HG03354 (cell line): ENCODE measurements around the gene STX3.
A peak's percentile ranks its signal among the peaks of the same experiment; 100 is the strongest.
"Not testable (repeated sequence)": the region's sequence is repeated elsewhere in the genome, so short reads cannot be mapped to it uniquely, and the experiment has no call there.

Experiments
- ATAC-seq: cut with Tn5 transposase; IDR thresholded peaks from one replicate; pipeline ENCODE4 v1.9.1; 2021; ENCODE audit warnings: mild to moderate bottlenecking; ENCODE audit not compliant: unreplicated experiment, poor library complexity, severe bottlenecking

STX3 gene

DNA sequence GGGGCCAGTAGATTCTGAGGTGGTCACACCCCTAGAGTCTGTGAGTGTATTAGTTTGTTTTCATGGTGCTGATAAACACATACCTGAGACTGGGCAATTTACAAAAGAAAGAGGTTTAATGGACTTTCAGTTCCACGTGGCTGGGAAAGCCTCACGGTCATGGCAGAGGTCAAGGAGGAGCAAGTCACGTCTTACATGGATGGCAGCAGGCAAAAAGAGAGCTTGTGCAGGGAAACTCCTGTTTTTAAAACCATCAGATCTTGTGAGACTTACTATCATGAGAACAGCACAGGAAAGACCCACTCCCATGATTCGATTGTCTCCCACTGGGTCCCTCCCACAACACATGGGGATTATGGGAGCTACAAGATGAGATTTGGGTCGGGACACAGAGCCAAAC lies 29.3 kb downstream of the STX3 start:
- not testable (repeated sequence) for ATAC-seq

DNA sequence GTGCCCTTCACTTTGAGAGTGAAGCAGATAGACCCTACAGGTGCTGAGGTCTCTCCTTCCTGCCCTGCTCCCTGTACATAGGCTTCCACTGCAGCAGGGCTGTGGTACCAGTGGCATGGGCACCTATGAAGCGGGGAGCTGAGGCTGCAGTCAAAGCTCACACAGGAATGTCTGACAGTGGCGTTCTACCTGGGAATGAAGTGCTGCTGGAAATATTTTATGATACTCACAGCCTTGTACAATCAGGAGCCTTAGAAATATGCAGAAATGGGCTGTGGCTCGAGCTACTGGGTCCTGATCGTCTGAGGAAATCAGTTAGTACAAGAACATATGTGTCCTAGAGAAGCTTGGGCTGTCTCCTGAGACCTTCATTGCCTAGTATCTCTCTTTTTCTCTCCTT lies 30.6 kb downstream of the STX3 start:
- ATAC-seq, result no peak

DNA sequence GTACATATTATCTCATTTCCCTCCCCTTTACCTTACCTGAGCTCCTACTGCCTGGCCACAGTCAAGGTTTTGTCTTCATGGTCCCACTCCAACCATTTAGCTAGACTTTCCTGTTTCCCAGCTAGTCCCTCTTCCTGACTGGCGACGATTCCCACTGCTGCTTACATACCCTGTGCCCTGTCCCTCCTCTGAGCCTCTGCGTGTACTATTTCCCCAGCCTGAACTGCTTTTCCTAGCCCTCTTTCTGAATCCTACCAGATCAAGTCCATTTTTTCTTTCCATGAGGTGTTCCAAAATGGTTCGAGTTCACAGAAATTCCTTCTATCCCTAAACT lies 32.0 kb downstream of the STX3 start:
- no peak for ATAC-seq

DNA sequence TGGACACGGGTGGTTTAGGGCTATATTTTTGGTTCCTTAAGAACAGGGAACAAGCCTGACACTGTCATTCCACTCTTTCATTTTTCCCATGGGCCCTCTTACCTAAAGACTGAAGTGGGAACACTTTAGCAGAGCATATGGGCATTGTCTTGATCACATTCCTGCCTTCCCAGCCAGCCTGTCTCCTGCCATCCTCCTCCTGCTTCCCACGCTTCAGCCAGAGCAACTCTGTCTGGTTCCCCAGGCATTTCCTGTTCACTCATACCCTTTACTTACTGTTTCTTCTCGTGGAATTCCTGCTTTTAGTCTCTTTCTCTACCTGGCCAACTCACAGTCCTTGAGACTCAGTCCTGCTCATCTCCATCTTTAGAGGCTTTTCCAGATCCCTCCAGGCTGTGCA lies 32.6 kb downstream of the STX3 start:
- ATAC-seq, result no peak

DNA sequence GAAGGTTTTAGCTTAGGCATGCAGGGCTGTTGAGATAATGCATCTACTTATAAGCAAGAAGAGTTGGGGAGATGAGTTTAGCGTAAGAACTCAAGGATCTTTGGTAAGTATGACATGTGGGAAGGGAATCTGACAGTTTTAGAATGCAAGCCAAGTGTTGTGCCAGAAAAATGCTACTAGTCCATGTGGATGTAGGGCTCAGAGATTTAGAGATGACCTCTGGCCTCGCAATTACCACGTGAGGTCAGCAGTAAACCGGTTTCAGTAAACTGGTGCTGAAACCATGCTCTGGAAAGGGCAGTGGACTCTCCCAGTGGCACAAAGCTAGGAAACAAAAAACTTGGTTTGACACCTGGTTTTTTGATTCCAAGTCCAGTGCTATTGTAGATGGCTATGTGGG lies 36.5 kb downstream of the STX3 start:
- no peak for ATAC-seq

DNA sequence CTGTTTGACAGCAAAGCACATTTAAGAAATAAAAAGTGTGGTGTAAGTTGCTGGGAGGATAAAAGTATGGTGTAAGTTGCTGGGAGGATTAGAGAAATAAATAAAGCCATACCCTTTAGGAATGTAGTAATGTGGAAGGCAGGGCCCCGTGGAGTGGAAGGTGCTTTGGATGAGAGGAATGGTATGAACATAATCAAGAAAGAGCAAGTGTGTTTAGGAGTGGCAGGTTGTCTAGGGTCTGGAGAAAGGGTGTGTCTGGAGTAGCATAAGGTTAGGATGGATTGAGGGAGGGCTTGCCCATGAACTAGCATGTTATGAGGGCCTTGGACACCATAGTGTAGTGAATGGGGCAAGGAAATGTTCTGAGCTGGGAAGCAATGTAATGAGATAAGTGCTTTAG lies 37.3 kb downstream of the STX3 start:
- ATAC-seq, result no peak

DNA sequence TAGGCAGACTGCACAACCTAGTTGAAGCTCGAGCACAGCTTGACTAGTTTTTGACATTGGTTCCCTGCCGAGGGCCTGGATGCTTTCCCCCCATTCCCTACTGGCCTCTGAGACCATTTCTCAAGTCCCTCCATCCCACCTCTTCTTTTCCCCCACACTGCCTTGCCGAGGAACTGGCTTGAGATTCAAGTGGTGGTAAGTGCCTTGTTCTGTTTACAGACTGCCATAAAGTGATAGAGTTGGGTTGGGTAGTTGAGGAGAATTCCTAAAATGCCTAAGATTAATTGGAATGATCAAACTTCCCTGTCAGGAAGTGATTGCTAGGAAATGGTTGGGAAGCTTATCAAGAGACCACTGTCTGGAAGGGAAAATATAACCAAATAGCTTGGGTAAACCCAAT lies 39.2 kb downstream of the STX3 start:
- ATAC-seq, result no peak

DNA sequence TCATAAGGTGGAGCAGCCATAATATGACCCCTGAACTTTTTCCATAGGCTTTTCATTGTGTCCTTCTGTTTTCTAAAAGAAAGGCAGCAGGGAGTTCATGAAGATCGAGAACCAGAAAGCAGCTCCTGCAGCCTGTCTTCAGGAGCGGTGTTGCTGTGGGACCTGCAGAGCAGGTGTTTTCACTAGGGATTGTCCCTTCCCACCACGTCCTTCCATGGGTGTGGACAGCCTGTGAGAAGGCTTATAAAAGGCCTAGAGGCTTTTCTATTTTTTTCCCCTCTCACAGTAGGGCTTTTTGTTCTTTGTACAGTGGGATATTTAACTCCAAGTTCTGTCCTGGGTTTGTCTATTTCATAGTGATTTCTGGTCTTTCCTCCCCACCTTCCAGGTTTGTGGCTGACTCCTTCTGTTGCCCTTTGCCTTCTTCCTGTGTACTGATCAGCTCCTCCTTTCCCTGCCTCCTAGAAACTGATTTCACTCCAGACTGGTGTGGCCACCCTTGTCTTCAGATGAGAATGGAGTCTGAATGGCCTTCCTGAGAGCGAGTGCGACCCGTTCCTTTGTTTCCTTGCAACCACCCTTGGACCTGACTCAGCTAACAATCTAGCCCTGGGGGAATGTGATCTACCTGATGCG lies 45.3 kb downstream of the STX3 start:
- no peak for ATAC-seq

DNA sequence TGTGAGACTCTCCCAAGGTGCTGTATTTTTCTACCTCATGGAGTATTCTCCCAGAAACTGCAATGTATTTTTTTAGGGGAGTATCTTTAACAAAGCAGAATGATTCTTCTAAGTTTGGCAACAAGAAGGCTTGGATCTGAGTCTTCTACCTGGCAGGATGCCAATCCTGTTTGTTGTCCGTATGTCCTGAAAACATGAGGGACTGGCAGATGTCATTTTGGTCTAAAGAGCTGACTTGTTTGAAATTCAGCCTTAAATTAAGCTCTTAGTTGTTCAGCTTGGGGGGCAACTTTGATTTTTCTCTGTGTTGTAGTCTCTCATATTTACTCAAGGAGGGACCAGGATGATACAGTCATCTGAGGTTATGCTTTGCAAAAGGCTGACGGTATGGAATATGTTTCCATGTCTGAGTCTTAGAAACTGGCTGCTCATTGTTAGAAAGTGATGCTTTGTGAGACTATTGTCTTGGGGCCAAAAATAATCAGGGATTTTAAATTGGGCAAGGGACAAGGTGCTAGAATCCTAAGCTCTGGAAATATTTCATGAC lies 46.1 kb downstream of the STX3 start:
- no peak for ATAC-seq

DNA sequence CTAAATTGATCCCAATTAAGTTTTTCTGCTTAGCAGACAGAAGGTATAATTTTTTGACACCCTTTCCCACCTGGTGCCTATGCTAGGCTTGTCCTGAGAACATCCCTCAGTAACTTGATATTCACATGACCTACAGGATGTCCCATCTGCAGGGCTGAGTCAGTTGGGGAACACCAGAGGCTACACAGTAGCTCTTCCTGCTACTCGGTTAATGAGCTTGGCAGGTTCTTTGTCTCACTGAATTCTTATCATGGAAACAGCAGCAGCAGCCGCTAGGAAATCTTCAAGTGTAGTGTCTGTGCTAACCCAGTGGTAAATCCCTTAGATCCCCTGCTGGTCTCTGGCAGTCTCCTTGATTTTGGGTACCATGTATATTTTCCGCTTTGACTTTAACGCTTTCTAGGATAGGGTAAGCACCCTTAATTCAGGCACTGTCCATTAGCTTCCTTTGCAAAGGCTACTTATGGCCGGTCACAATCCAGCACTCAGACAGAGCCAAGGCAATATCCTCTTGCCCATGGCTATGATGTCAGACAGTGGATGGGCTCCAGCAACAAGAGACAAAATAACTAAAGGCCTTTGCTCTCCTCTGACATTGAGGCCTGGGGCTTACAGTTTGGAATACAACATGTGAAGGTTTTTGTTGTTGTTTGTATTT lies 46.9 kb downstream of the STX3 start:
- peak; percentile 33 for ATAC-seq

DNA sequence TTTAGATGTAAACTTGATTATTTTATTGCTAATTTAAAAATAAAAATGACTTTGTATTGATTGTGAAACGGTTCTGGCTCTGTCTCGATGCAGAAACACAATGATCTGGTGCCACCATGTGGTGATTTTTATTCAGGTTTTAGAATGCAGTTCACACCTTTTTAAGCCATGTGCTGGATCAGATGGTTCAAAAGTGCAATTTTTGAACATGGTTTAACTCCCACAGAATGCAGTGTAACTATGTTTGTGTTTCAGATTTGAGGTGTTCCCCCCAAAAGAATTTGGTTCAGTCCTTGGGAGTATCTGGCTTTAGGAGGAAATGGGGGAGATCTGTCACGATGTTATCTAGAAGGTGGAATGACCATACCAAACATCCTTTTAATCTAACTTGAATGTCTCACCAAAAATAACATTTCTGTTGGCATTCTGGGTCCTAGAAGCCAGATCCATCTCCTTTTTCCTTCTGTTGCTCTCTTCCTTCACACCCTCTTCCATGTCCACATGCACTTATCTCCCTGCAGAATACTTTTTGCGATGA lies 47.5 kb downstream of the STX3 start:
- peak; percentile 78 for ATAC-seq

DNA sequence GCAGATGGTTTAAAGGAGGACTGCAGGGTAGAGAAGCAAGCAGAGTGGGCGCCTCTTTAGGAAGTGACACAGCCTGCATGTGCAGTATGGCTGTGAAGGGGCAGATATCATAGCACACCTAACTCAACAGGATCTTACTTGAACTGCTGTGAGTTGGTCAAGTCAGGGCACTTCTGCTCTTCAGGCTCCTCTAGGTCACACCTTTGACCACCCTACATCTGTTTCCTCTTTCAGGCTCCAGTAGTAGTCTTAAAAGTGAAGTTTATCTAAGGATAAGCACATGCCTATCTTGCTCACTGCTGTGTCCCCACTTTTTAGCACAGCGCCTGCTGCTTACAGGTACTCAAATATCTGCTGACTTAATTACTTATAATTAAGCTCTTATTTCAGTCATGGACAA lies 48.9 kb downstream of the STX3 start:
- ATAC-seq, result no peak

DNA sequence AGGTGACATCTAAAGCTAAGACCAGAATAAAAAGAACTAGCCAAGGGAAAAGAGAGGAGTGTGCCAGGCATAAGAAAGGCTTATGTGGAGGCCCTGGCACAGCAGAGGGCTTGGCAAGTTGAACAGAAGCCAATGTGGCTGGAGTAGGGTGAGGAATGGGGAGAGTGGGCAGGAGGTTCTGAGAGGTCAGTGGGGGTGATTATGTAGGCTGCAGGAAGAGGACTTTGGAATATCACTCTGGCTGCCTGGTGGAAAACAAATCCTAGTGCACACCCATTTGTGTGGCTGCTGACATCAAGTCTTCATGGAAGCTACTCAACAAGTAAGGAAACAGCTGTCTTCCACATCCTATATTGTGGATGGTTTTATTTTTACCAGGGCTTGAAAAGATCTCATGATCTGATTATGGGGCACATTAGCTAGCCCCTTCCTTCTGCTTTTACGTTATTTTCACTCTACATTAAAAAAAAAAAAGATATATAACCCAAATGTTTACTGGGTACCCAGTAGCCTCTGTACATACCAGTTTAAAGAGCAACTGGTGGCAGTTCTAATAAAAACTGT lies 52.0 kb downstream of the STX3 start:
- ATAC-seq, result no peak

DNA sequence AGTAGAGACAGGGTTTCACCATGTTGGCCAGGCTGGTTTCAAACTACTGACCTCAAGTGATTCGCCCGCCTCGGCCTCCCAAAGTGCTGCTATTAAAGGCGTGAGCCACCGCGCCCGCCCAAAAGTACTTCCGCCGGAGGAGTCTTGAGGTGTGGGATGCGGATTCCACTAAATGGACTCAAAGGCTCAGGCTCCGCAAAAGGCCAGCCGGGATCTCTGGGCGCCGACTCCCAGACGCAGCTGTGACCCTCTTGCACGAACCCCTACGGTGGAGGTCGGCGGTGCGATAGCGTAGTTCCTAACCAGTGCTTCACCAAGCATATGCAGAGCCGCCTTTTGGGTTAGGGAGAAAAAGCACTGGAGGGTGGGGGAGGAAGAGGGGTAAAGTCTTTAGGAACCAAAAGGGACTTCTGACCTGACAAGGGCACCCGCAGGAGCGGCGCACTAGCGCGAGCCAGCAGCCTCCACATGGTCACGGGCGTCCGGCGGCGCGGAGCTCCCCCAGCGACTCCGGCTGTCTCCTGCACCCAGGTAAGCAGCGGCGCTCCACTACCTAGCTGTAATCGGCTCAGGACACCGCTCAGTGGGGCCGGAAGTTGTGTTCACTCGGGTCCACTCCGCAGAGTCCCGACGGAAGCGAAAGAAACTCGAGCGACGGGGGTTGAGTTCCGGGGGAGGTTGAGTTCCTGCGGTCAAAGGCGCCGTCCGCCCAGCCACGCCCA lies 55.2 kb downstream of the STX3 start, which contains the start of gene MRPL16:
Gene MRPL16 (minus strand): TSS at position 590 of the 722 bp plus-strand sequence. CDS start 120 bp downstream, at position 470.
- peak; percentile 99 for ATAC-seq

DNA sequence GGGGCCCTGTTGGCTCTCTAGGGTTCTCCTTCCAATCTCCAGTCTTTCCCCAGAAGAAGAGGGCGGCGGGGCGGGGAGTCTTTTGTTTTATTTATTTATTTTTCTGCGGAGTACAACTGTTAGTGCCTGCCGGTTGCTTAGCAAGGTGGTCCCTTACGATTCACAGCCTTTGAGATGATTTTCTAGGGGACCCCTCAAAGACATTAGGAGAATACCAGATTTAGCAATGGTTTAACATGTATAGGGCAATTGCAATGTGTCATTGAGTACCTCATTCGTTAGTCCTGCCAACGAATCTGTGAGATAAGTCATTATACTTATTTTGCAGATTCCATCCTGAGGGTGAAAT lies 55.7 kb downstream of the STX3 start:
- ATAC-seq, result no peak

DNA sequence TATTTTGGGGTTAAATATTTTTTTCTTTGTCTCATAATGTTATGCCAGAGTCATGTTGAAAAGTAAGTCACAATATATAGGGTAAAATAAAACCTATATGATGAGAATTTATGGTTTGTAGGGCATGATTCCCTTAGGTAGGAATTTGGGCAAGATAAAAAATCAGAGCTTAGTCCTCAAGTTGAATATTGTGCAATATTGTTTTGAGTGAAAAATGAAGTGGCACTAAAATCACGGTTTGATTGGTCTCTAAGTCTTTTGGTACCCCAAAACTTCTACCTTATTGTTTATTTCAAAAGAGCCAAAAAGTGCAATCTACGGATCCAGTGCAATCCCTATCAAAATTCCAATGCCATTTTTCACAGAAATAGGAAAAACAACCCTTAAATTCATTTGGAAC lies 57.0 kb downstream of the STX3 start:
- ATAC-seq, result no peak

DNA sequence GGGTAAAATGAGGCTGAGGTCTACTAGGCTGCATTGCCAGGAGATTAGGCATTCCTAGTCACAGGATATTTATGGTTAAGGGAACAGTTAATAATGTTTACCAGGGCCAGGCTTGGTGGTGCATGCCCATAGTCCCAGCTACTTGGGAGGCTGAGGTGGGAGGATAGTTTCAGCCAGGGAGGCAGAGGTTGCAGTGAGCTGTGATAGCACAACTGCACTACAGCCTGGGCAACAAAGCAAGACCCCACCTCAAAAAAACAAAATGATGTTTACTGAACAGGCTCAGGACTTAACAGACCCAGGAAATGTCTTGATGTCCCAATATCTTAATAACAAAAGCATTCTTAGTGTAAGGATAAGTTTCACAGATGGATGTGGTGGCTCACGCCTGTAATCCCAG lies 58.2 kb downstream of the STX3 start:
- ATAC-seq, result no peak

DNA sequence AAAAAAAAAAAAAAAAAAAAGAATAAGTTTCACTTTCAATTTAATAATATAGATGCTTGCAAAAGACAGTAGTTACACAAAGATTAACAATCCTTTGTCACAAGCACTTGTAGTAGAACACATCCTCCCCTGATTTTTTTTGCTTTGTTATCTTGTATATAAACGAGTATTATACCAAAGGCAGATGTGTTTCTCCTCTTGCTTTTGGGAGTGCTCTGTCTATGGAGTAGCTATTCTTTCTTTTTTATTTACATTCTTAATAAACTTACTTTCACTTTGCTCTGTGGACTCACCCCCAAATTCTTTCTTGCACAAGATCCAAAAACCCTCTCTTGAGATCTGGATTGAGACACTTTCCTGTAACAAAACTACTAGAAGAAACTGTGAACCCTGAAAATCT lies 58.8 kb downstream of the STX3 start:
- ATAC-seq, result no peak

DNA sequence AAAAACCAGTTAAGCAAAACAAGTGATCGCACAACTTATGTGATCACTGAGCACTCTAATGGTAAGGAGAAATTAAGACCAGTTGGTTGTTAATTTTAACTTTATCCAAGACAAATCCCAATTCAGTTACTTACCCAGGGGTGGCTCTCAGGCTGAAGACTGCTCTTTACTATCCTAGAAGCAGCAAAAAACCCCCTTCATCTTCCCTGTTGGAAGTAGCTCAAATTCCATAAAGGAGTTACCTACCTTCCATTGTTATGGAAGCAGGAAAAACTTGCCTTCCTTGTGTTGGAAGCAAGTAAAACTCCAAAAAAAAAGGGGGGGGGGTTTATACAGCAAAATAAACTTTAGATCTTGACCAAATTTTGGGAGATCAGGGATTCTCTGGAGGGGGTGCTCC lies 60.6 kb downstream of the STX3 start:
- ATAC-seq, result no peak

DNA sequence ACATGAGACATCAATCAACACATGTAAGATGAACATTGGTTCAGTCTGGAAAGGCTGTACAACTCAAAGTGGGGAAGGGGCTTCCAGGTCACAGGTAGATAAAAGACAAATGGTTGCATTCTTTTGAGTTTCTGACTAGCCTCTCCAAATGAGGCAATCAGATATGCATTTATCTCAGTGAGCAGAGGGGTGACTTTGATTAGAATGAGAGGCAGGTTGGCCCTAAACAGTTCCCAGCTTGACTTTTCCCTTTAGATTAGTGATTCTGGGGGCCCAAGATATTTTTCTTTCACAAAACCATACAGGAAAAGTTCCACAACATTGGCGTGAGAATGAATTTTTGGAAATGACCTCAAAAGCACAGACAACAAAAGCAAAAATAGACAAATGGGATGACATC lies 61.3 kb downstream of the STX3 start:
- ATAC-seq, result not testable (repeated sequence)
